Adrenal gland (tissue), 12 donors: ENCODE measurements around the gene CMC2. TPM values are rescaled to one million over a fixed set of nuclear protein-coding genes. Genes with fewer than 3 reads are reported as not detected.

ENCODE experiments used
- DNase-seq, 7 donors: peaks; one replicate each; pipeline ENCODE4 v3.0.0-alpha.2; 2019 to 2020
- H3K27ac ChIP-seq, 5 donors: fragments of 200-600 bp; sonication (generic) in 4 of 5; 1 replicate in 3 of 5; 2 replicates in 2 of 5; pipeline versions ENCODE4 v1.5.1 to v1.8.0; 2016 to 2020; ENCODE audit warnings: mild to moderate bottlenecking in 1 of 5
- H3K27me3 ChIP-seq: fragments of 200-600 bp; 2 replicates; pipeline ENCODE4 v1.8.0; 2021
- H3K36me3 ChIP-seq, 2 donors: fragments of 200-600 bp; replicated peaks in 1 of 2; 1 replicate in 1 of 2; 2 replicates in 1 of 2; pipeline versions ENCODE4 v1.5.1 to v1.8.0; 2018 to 2022
- H3K4me1 ChIP-seq, 2 donors: fragments of 200-600 bp; replicated peaks in 1 of 2; 1 replicate in 1 of 2; 2 replicates in 1 of 2; pipeline versions ENCODE4 v1.5.1 to v1.8.0; 2018 to 2021
- H3K4me3 ChIP-seq, 4 donors: fragments of 200-600 bp; sonication (generic) in 3 of 4; one replicate each; pipeline ENCODE4 v1.5.1; 2016 to 2018
- H3K9me3 ChIP-seq, 3 donors: fragments of 200-600 bp; sonication (generic) in 1 of 3; replicated peaks in 1 of 3; 1 replicate in 2 of 3; 2 replicates in 1 of 3; pipeline versions ENCODE4 v1.5.1 to v1.8.0; 2016 to 2021
- CTCF ChIP-seq, 6 experiments: fragments of 450-650 bp in 4 of 6; fragments of 200-600 bp in 2 of 6; sonication (generic) in 1 of 6; IDR thresholded peaks; 1 replicate in 5 of 6; 2 replicates in 1 of 6; pipeline versions ENCODE4 v1.5.1 to v1.8.0; 2016 to 2021; ENCODE audit warnings: antibody characterized with exemption in 6 of 6, mild to moderate bottlenecking in 2 of 6, moderate library complexity in 1 of 6
- POLR2A ChIP-seq, 2 donors: fragments of 450-650 bp; IDR thresholded peaks; one replicate each; pipeline ENCODE4 v1.6.1; 2017; ENCODE audit warnings: antibody characterized with exemption in 2 of 2, mild to moderate bottlenecking in 2 of 2, moderate library complexity in 1 of 2
- WGBS, 4 donors: extraction: QIAGEN DNeasy Blood & Tissue Kit in 2 of 4; methylation state at CpG; one replicate each; pipeline versions ENCODE4 v1.1.5 to v1.1.7; 2013 to 2017; 5-methylcytosine and 5-hydroxymethylcytosine counted together
- intact Hi-C, 2 donors: fragments of 100-400 bp; cut with DNase I; formaldehyde crosslinking; loops; one replicate each; pipeline versions ENCODE4 v1.14.1 to v1.15.0; 2022 to 2023
- polyA plus RNA-seq, 3 donors: library from polyadenylated mRNA; stranded (reverse); fragments of 200-250 nt in 2 of 3; fragments of 350-450 nt in 1 of 3; fragmentation: Illumina TruSeq in 1 of 3; extraction: RNeasy Lipid Tissue Mini Kit (QIAGEN cat#74804) in 1 of 3; gene quantifications; one replicate each; pipeline ENCODE4 v1.2.3, GENCODE V29; 2013 to 2014
- total RNA-seq, 9 donors: library from RNA; depleted of rRNA in 4 of 9; stranded (reverse); fragments of >200 nt in 4 of 9; fragments of 120-200 nt in 1 of 9; fragmentation: NEBNext Ultra II Directional in 1 of 9; extraction: Animal tissue kit (Norgen Biotek cat#: 25700) in 1 of 9; gene quantifications; one replicate each; pipeline versions ENCODE4 v1.1.0 to v1.2.4, GENCODE V29; 2013 to 2023
- donor health status: healthy with polysubstance abuse.
- donor health status: Bipolar disorder and iron deficiency.
- donor health status: DM: yes; HTN: yes; CAD: no.
- donor health status: DM: no; HTN: no; CAD: no.
- donor health status: DM: no; HTN: no; CAD: no.
- donor health status: DM: yes; HTN: yes; CAD: no.

CMC2 gene
- total and polyA plus RNA-seq, 12 donors, result 36.1 to 170 (median 65.8) TPM

GRCh38 chr16:80936410-80936809 is 70.3 kb downstream of the CMC2 start:
- 75 to 87% (median 81%) methylated on average over 2 of the region's 2 CpGs for WGBS, 4 donors
- Histone ChIP-seq H3K9me3 (no peaks in the 10 kb centered on the region), H3K4me3 (no peak overlapping the region), H3K27me3 (no peaks in the 10 kb centered on the region), H3K36me3 (no peaks in the 10 kb centered on the region), H3K27ac (no peak overlapping the region), H3K4me1 (peaks cover 7 to 24% of the 10 kb centered on the region in 2 donors)
- no peak for TF ChIP-seq CTCF (IDR thresholded peaks at IDR 0.05)
- TF ChIP-seq POLR2A (IDR thresholded peaks at IDR 0.05), result no peak
- intact Hi-C loops, result loop anchor here (10.0 kb wide), 2 partner anchors 58 to 68 kb away; partner anchors contain the start of genes CENPN (in 1 of the 2) and CMC2 (in 1 of the 2)
- no peak for DNase-seq

GRCh38 chr16:80935691-80936090 is 71.0 kb downstream of the CMC2 start:
- intact Hi-C loops, result loop anchor here (10.0 kb wide), 2 partner anchors 59 to 69 kb away; partner anchors contain the start of genes CENPN (in 1 of the 2) and CMC2 (in 1 of the 2)
- no peak for TF ChIP-seq CTCF (IDR thresholded peaks at IDR 0.05)
- TF ChIP-seq POLR2A (IDR thresholded peaks at IDR 0.05), result no peak
- Histone ChIP-seq H3K27ac (no peak overlapping the region), H3K9me3 (no peaks in the 10 kb centered on the region), H3K27me3 (no peaks in the 10 kb centered on the region), H3K36me3 (no peaks in the 10 kb centered on the region), H3K4me1 (peaks cover 7 to 24% of the 10 kb centered on the region in 2 donors), H3K4me3 (no peak overlapping the region)
- 85 to 91% (median 86%) methylated on average over 3 of the region's 3 CpGs for WGBS, 4 donors
- DNase-seq, result no peak

GRCh38 chr16:80932708-80933095 is 74.0 kb downstream of the CMC2 start:
- Histone ChIP-seq H3K9me3 (no peaks in the 10 kb centered on the region), H3K27ac (peak overlapping the region; percentile 82 to 97 (median 90)), H3K4me1 (peaks cover 7 to 17% of the 10 kb centered on the region in 2 donors), H3K27me3 (no peaks in the 10 kb centered on the region), H3K4me3 (peak overlapping the region in 2 of 4 donors; percentile 49 to 53), H3K36me3 (no peaks in the 10 kb centered on the region)
- WGBS, 4 donors, result 4 to 24% (median 14%) methylated on average over 18 to 20 of the region's 20 CpGs
- DNase-seq, result peak; percentile 63 to 87 (median 75)
- intact Hi-C loops, result loop anchor here (10.0 kb wide), 2 partner anchors 62 to 72 kb away; partner anchors contain the start of genes CENPN (in 1 of the 2) and CMC2 (in 1 of the 2)
- TF ChIP-seq POLR2A (IDR thresholded peaks at IDR 0.05), result no peak
- TF ChIP-seq CTCF (IDR thresholded peaks at IDR 0.05), result no peak

- no peaks in the 10 kb centered on the region for H3K27me3 ChIP-seq
- no peaks in the 10 kb centered on the region for H3K9me3 ChIP-seq
- intact Hi-C loops, result loop anchor here (10.0 kb wide), 2 partner anchors 63 to 73 kb away; partner anchors contain the start of genes CENPN (in 1 of the 2) and CMC2 (in 1 of the 2)
- peaks cover 7 to 12% of the 10 kb centered on the region in 2 donors for H3K4me1 ChIP-seq
- TF ChIP-seq POLR2A (IDR thresholded peaks at IDR 0.05) (peak; percentile 18 to 64), CTCF (IDR thresholded peaks at IDR 0.05) (peak in 3 of 6 experiments; percentile 10 to 18 (median 11))
- H3K36me3 ChIP-seq, result no peaks in the 10 kb centered on the region
- H3K4me3 ChIP-seq, result peak overlapping the region in 2 of 4 donors; percentile 49 to 53
- peak overlapping the region; percentile 82 to 97 (median 90) for H3K27ac ChIP-seq
- 0 to 1% (median 1%) methylated on average over 21 to 67 of the region's 67 CpGs for WGBS, 4 donors
- DNase-seq, result peak; percentile 73 to 83 (median 75)
Observed at GRCh38 chr16:80931801-80932707, 74.6 kb downstream of the CMC2 start.
